NB4 (cell line): ENCODE measurements around the gene DAPK1.

Experiments used
- CTCF ChIP-seq: IDR thresholded peaks from one replicate; pipeline ENCODE4 v1.5.1; 2012; ENCODE audit warnings: low read depth, low read length
- MAX ChIP-seq: IDR thresholded peaks from 2 replicates; pipeline ENCODE4 v1.6.1; 2011; ENCODE audit warnings: low read depth, low read length
- POLR2A ChIP-seq: IDR thresholded peaks from 2 replicates; pipeline ENCODE4 v1.6.1; 2011; ENCODE audit warnings: mild to moderate bottlenecking; ENCODE audit not compliant: insufficient read length; ENCODE audit errors: extremely low read depth

DNA sequence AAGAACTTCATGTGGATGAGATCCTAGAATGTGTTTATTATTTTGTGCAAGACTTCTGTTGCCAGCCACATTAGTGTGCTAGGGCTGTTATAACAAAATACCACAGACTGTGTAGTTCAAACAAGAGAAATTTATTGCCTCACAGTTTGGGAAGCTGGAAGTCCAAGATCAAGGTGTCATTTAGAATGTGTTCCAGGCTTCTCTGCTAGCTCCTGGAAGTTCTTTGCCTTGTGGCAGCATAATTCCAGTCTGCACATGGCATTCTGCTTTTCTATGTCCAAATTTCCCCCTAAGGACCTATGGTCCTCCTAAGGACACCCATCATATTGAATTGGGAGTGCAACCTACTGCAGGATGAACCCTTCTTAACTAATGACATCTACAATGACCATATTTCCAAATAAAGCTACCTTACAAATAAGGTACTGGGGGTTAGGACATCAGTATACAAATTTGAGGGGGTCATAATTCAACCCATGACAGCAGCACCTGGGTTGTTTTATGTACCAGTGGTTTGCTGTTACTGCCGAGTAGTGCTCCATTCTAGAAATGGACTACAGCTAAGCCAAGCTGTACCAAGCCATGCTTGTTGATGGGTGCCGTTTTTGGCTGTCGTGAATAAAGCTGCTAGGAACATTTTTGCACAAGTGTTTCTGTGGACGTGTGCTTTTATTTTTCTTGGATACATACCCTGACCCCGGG, 52.7 kb downstream of the DAPK1 start:
- TF ChIP-seq POLR2A, result no peak
- TF ChIP-seq CTCF, result no peak
- no peak for TF ChIP-seq MAX
